ENCODE data around the gene MGAT4D. TPM values are rescaled to one million over a fixed set of nuclear protein-coding genes. Genes with fewer than 3 reads are reported as not detected.

Gene MGAT4D
- total and polyA plus RNA-seq, 2 donors (not counting 1 experiment from before 2014, with no cell fraction given), result not detected

DNA sequence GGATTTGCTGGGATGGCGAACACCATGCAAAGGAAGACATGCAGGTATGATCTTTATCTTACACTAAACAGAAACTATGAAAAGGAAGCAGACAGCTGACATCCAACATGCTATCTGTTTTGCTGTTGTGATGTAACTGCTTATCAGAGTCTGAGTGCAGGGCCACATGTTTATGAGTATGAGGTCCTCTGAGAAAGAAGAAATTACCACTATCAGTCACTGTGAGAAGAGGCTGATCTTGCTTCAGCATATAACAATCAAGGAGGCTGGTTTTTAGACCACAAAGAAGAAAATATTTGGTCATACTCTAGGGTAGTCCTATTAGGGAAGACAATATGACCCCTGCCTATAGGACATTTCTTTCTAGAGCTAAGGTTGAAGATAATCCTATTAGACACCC, 89.1 kb downstream of the MGAT4D start:
- TF ChIP-seq EZH2 (IDR thresholded peaks at IDR 0.05; ENCODE audit: borderline replicate concordance, insufficient read depth, low read depth, low read length, poor library complexity, severe bottlenecking), result no peak
- TF ChIP-seq, protein P1, sequence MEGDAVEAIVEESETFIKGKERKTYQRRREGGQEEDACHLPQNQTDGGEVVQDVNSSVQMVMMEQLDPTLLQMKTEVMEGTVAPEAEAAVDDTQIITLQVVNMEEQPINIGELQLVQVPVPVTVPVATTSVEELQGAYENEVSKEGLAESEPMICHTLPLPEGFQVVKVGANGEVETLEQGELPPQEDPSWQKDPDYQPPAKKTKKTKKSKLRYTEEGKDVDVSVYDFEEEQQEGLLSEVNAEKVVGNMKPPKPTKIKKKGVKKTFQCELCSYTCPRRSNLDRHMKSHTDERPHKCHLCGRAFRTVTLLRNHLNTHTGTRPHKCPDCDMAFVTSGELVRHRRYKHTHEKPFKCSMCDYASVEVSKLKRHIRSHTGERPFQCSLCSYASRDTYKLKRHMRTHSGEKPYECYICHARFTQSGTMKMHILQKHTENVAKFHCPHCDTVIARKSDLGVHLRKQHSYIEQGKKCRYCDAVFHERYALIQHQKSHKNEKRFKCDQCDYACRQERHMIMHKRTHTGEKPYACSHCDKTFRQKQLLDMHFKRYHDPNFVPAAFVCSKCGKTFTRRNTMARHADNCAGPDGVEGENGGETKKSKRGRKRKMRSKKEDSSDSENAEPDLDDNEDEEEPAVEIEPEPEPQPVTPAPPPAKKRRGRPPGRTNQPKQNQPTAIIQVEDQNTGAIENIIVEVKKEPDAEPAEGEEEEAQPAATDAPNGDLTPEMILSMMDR (IDR thresholded peaks at IDR 0.05), result no peak
- no peak for ATAC-seq (ENCODE audit: low read depth)
- Histone ChIP-seq H3K4me1 (ENCODE audit: control insufficient read depth in 2 of 2, insufficient read depth in 2 of 2, low read length in 2 of 2) (no peaks in the 10 kb centered on the region), H3K9me3 (ENCODE audit: control extremely low read depth in 1 of 3, control insufficient read depth in 2 of 3, insufficient read depth in 1 of 3, low read length in 2 of 3) (no peaks in the 10 kb centered on the region), H3K9ac (ENCODE audit: low read length) (no peak overlapping the region), H3K27me3 (replicated peaks in 1 of 4; ENCODE audit: control extremely low read depth in 1 of 4, control insufficient read depth in 3 of 4, insufficient read depth in 4 of 4, low read length in 3 of 4) (peaks cover 0 to 5% (median 0%) of the 10 kb centered on the region in 4 experiments), H3K79me2 (ENCODE audit: control insufficient read depth, insufficient read depth, low read length) (no peaks in the 10 kb centered on the region), H3K4me3 (ENCODE audit: control extremely low read depth in 1 of 5, extremely low read depth in 1 of 5, insufficient read depth in 1 of 5, low read depth in 2 of 5, low read length in 4 of 5) (no peak overlapping the region), H3K27ac (ENCODE audit: low read length in 2 of 2) (no peak overlapping the region), H4K20me1 (ENCODE audit: control insufficient read depth, insufficient read depth, low read length, poor library complexity, severe bottlenecking) (no peaks in the 10 kb centered on the region), H2AFZ (ENCODE audit: insufficient read depth, low read depth, low read length, poor library complexity, severe bottlenecking) (no peak overlapping the region), H3K36me3 (replicated peaks in 1 of 2; ENCODE audit: control extremely low read depth in 1 of 2, control insufficient read depth in 1 of 2, extremely low read depth in 1 of 2, insufficient read depth in 2 of 2, low read length in 1 of 2) (no peaks in the 10 kb centered on the region), H3K4me2 (replicated peaks; ENCODE audit: low read depth, low read length, poor library complexity, severe bottlenecking) (no peak overlapping the region)
- H3K4me3 Mint-ChIP-seq, result no peak overlapping the region
- no peaks in the 10 kb centered on the region for H3K9me3 Mint-ChIP-seq (ENCODE audit: insufficient read depth)
- no peaks in the 10 kb centered on the region for H3K4me1 Mint-ChIP-seq
- H3K27me3 Mint-ChIP-seq, result peaks cover 6% of the 10 kb centered on the region
- CTCF ChIA-PET, result no interaction called here
- DNase-seq, result no peak
- no CpG with 5 or more reads among the region's 1 CpG for WGBS (ENCODE audit: insufficient coverage)
- no peak overlapping the region for H3K27ac Mint-ChIP-seq
- intact Hi-C loops (cut with micrococcal nuclease), result no loop called here
- POLR2A ChIA-PET, result no interaction called here

DNA sequence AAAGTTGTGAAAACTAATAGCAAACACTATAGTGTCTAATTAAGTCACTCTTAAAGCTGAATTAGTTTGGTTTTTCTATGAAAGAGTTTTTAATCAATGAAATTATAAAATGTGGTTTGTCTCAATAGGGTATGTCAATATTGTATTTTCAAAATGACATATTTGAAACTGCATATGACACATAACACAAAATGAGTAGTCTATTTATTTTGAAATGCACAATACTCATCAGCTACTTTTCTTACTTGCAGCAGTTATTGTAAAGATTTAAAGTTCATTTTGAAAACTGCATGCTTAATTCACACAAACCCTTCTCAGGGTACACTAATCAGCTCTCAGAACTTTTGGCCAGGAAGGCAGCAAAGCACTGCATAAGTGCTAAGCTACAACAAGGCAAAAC, 91.8 kb downstream of the MGAT4D start:
- TF ChIP-seq EZH2 (IDR thresholded peaks at IDR 0.05; ENCODE audit: borderline replicate concordance, insufficient read depth, low read depth, low read length, poor library complexity, severe bottlenecking), result no peak
- TF ChIP-seq, protein P1 (IDR thresholded peaks at IDR 0.05), result no peak
- Histone ChIP-seq H3K36me3 (replicated peaks in 1 of 2; ENCODE audit: control extremely low read depth in 1 of 2, control insufficient read depth in 1 of 2, extremely low read depth in 1 of 2, insufficient read depth in 2 of 2, low read length in 1 of 2) (no peaks in the 10 kb centered on the region), H3K27ac (ENCODE audit: low read length in 2 of 2) (no peak overlapping the region), H3K9ac (ENCODE audit: low read length) (no peak overlapping the region), H4K20me1 (ENCODE audit: control insufficient read depth, insufficient read depth, low read length, poor library complexity, severe bottlenecking) (no peaks in the 10 kb centered on the region), H3K4me3 (ENCODE audit: control extremely low read depth in 1 of 5, extremely low read depth in 1 of 5, insufficient read depth in 1 of 5, low read depth in 2 of 5, low read length in 4 of 5) (no peak overlapping the region), H3K4me1 (ENCODE audit: control insufficient read depth in 2 of 2, insufficient read depth in 2 of 2, low read length in 2 of 2) (no peaks in the 10 kb centered on the region), H3K27me3 (replicated peaks in 1 of 4; ENCODE audit: control extremely low read depth in 1 of 4, control insufficient read depth in 3 of 4, insufficient read depth in 4 of 4, low read length in 3 of 4) (no peaks in the 10 kb centered on the region), H3K4me2 (replicated peaks; ENCODE audit: low read depth, low read length, poor library complexity, severe bottlenecking) (no peak overlapping the region), H3K79me2 (ENCODE audit: control insufficient read depth, insufficient read depth, low read length) (no peaks in the 10 kb centered on the region), H2AFZ (ENCODE audit: insufficient read depth, low read depth, low read length, poor library complexity, severe bottlenecking) (no peak overlapping the region), H3K9me3 (ENCODE audit: control extremely low read depth in 1 of 3, control insufficient read depth in 2 of 3, insufficient read depth in 1 of 3, low read length in 2 of 3) (no peaks in the 10 kb centered on the region)
- Mint-ChIP-seq H3K27me3 (peaks cover 6% of the 10 kb centered on the region), H3K4me3 (no peak overlapping the region), H3K27ac (no peak overlapping the region), H3K9me3 (ENCODE audit: insufficient read depth) (no peaks in the 10 kb centered on the region), H3K4me1 (no peaks in the 10 kb centered on the region)
- ATAC-seq (ENCODE audit: low read depth) (no peak), DNase-seq (no peak)
- ChIA-PET POLR2A (no interaction called here), CTCF (interaction anchor here (1.4 kb wide), 1 partner anchor 47 kb away, joined by 5 read pairs; no protein-coding TSS in a partner anchor)
- intact Hi-C loops (cut with micrococcal nuclease), result no loop called here
